Activated CD4-positive, alpha-beta T cell treated with anti-CD3 and anti-CD28 coated beads, Interleukin-2, amount 10 ng/mL, durations not matched to agents 7 days and 5 days (primary cell): ENCODE measurements around the gene ZNF560. TPM values are rescaled to one million over a fixed set of nuclear protein-coding genes. Genes with fewer than 3 reads are reported as not detected.

Experiments
- CTCF ChIA-PET: fragments of 350-600 bp; sonication (Branson Sonifier 250); formaldehyde crosslinking; loops from one replicate; lab custom pipeline; 2021; ENCODE audit warnings: antibody characterized with exemption; lab: Charles Lee
- POLR2A ChIA-PET: fragments of 350-600 bp; sonication (Branson Sonifier 250); formaldehyde crosslinking; loops from one replicate; lab custom pipeline; 2021; ENCODE audit warnings: antibody characterized with exemption; lab: Charles Lee
- DNase-seq: peaks from one replicate; pipeline ENCODE4 v3.0.0-alpha.2; 2020
- H3K27ac Mint-ChIP-seq: one replicate; pipeline ENCODE4 v1.8.0; 2021; ENCODE audit warnings: mild to moderate bottlenecking, moderate library complexity, mixed read lengths
- H3K27me3 Mint-ChIP-seq: one replicate; pipeline ENCODE4 v1.8.0; 2021; ENCODE audit warnings: mixed read lengths
- H3K36me3 Mint-ChIP-seq: one replicate; pipeline ENCODE4 v1.8.0; 2021; ENCODE audit warnings: low read depth, mixed read lengths
- H3K4me1 Mint-ChIP-seq: one replicate; pipeline ENCODE4 v1.8.0; 2021; ENCODE audit warnings: mixed read lengths
- H3K4me3 Mint-ChIP-seq: one replicate; pipeline ENCODE4 v1.8.0; 2021; ENCODE audit warnings: mild to moderate bottlenecking, moderate library complexity, mixed read lengths
- H3K9me3 Mint-ChIP-seq: one replicate; pipeline ENCODE4 v1.8.0; 2021; ENCODE audit warnings: mixed read lengths
- total RNA-seq, 2 experiments: library from RNA; stranded (reverse); gene quantifications; one replicate each; pipeline ENCODE4 v1.2.3, GENCODE V29; 2021

Gene ZNF560
- total RNA-seq, 2 experiments from 2014 or later: 0.06 TPM; not detected in 1

DNA sequence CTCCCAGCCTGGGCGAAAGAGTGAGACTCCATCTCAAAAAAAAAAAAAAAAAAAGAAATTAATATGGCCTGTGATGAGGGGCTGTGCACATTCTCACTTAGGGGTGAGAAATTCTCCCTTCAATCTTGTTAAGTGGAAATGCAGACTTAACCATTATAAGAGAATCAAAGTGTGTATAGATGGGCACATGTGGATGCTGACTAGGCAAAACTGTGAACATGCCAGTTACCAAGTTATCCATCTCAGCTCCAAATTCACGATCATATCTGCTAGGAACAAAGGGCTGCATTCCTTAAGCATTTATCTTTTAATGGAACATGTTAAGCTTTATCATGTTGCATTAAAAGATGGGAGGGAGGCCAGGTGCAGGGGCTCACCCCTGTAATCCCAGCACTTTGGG, 4.3 kb downstream of the ZNF560 start:
- POLR2A ChIA-PET: no interaction called here
- Mint-ChIP-seq H3K27me3 (no peaks in the 10 kb centered on the region), H3K4me1 (peaks cover 8% of the 10 kb centered on the region), H3K27ac (no peak overlapping the region), H3K36me3 (peaks cover 10% of the 10 kb centered on the region), H3K9me3 (peaks cover 35% of the 10 kb centered on the region), H3K4me3 (no peak overlapping the region)
- CTCF ChIA-PET: interaction anchor here (0.6 kb wide), 1 partner anchor 68 kb away, joined by 4 read pairs; no protein-coding TSS in a partner anchor
- DNase-seq: no peak

DNA sequence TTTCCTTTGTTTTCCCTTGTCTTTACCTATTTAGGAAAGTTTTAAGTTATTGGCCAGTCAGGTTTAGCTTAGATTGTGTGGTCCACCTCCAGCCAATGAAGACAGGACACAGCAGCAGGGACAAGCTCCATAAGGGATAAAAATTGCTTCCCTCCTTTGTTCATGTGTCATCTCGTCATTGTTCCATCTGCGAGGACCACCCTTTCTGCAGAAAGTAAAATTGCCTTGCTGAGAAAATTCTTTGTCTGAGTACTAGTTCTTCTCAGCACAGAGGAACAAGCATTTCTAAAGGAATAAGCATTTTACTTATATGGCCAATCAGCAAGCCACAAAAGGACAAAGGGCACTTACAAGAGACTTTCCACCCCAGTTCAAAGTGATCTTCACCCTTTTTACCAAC, 11.4 kb downstream of the ZNF560 start:
- ChIA-PET CTCF (no interaction called here), POLR2A (no interaction called here)
- Mint-ChIP-seq H3K27me3 (no peaks in the 10 kb centered on the region), H3K4me3 (no peak overlapping the region), H3K4me1 (no peaks in the 10 kb centered on the region), H3K36me3 (peaks cover 3% of the 10 kb centered on the region), H3K9me3 (peaks cover 45% of the 10 kb centered on the region), H3K27ac (no peak overlapping the region)
- no peak for DNase-seq

DNA sequence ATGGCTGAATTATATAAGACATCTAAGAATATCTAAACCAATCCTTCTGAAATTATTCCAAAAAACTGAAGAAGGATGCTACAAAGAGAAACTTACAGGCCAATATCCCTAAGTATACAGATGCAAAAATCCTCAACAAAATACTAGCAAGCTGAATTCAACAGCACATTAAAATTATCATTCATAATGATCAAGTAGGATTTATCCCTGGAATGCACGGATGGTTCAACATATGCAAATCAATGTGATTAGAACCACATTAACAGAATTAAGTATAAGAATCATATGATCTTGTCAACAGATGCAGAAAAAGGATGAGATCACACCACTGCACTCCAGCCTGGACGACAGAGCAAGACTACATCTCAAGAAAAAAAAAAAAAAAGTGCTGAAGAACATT, 13.3 kb downstream of the ZNF560 start:
- Mint-ChIP-seq H3K4me1 (no peaks in the 10 kb centered on the region), H3K36me3 (peaks cover 3% of the 10 kb centered on the region), H3K4me3 (no peak overlapping the region), H3K27ac (no peak overlapping the region), H3K27me3 (no peaks in the 10 kb centered on the region), H3K9me3 (peaks cover 45% of the 10 kb centered on the region)
- ChIA-PET CTCF (no interaction called here), POLR2A (no interaction called here)
- DNase-seq: no peak

DNA sequence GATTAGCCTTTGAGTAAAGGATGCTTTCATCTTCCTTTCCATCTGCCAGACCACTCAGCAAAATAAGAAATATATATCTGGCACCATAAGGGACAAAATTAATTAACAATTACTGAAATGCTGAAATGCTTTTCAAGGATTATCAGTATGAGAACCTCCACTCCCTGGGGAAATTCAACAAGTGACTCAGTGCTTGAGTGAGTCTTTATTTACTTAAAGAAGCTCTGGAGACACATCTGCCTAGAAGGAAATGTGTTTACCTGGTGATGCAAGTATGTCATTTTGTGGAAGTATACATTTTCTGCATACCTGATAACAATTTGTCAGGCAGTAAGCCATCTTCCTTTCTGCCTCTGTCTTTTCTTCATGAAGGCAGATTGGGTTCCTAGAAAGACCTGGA, 23.4 kb downstream of the ZNF560 start:
- H3K27me3 Mint-ChIP-seq: no peaks in the 10 kb centered on the region
- ChIA-PET POLR2A (no interaction called here), CTCF (no interaction called here)
- no peaks in the 10 kb centered on the region for H3K36me3 Mint-ChIP-seq
- H3K4me1 Mint-ChIP-seq: no peaks in the 10 kb centered on the region
- no peak overlapping the region for H3K27ac Mint-ChIP-seq
- no peak overlapping the region for H3K4me3 Mint-ChIP-seq
- peaks cover 37% of the 10 kb centered on the region for H3K9me3 Mint-ChIP-seq
- DNase-seq: no peak

- H3K9me3 Mint-ChIP-seq: peaks cover 57% of the 10 kb centered on the region
- DNase-seq: no peak
- no peaks in the 10 kb centered on the region for H3K27me3 Mint-ChIP-seq
- CTCF ChIA-PET: no interaction called here
- H3K27ac Mint-ChIP-seq: no peak overlapping the region
- H3K36me3 Mint-ChIP-seq: no peaks in the 10 kb centered on the region
- no peak overlapping the region for H3K4me3 Mint-ChIP-seq
- POLR2A ChIA-PET: no interaction called here
- H3K4me1 Mint-ChIP-seq: no peaks in the 10 kb centered on the region
These were observed 31.3 kb downstream of the ZNF560 start for GRCh38 chr19:9467161-9467560.

- Mint-ChIP-seq H3K27me3 (no peaks in the 10 kb centered on the region), H3K4me1 (no peaks in the 10 kb centered on the region), H3K36me3 (peaks cover 3% of the 10 kb centered on the region), H3K9me3 (peaks cover 54% of the 10 kb centered on the region), H3K4me3 (no peak overlapping the region), H3K27ac (no peak overlapping the region)
- CTCF ChIA-PET: no interaction called here
- DNase-seq: no peak
- POLR2A ChIA-PET: no interaction called here
These were observed 36.5 kb downstream of the ZNF560 start for GRCh38 chr19:9461938-9462337.

GRCh38 chr19:9456018-9456689, 42.3 kb downstream of the ZNF560 start:
- DNase-seq: no peak
- Mint-ChIP-seq H3K4me1 (no peaks in the 10 kb centered on the region), H3K9me3 (peaks cover 68% of the 10 kb centered on the region), H3K27me3 (no peaks in the 10 kb centered on the region), H3K36me3 (no peaks in the 10 kb centered on the region), H3K4me3 (no peak overlapping the region), H3K27ac (no peak overlapping the region)
- CTCF ChIA-PET: interaction anchor here (1.3 kb wide), 1 partner anchor 10 kb away, joined by 3 read pairs; no protein-coding TSS in a partner anchor
- POLR2A ChIA-PET: no interaction called here

DNA sequence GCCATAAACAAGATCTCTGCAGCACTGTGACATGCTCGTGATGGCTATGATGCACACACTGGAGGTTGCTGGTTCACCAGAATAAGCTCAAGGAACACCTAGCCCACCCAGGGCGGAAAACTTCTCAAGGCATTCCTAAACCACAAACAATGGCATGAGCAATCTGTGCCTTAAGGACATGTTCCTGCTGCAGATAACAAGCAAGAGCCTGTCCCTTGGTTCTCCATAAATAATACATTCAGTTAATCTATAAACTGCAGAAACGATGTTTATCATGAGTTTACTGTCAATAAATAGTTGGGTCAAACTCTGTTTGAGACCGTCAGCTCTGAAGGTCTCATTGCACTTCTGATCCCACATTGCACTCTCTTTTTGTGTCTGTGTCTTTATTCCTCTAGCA, 44.5 kb downstream of the ZNF560 start:
- ChIA-PET POLR2A (no interaction called here), CTCF (no interaction called here)
- no peaks in the 10 kb centered on the region for H3K27me3 Mint-ChIP-seq

GRCh38 chr19:9445037-9445436, 53.4 kb downstream of the ZNF560 start:
- Mint-ChIP-seq H3K9me3 (peaks cover 47% of the 10 kb centered on the region), H3K27me3 (no peaks in the 10 kb centered on the region), H3K4me1 (no peaks in the 10 kb centered on the region), H3K4me3 (no peak overlapping the region), H3K27ac (no peak overlapping the region), H3K36me3 (peaks cover 16% of the 10 kb centered on the region)
- CTCF ChIA-PET: interaction anchor here (1.1 to 1.4 kb wide), 2 partner anchors 10 kb away, joined by 3 read pairs; partner anchors contain the start of gene ZNF266
- DNase-seq: no peak
- POLR2A ChIA-PET: no interaction called here

More for the DNA sequence above, 44.5 kb downstream of the ZNF560 start:
- Mint-ChIP-seq H3K4me3 (no peak overlapping the region), H3K27ac (no peak overlapping the region), H3K4me1 (no peaks in the 10 kb centered on the region), H3K36me3 (no peaks in the 10 kb centered on the region), H3K9me3 (peaks cover 67% of the 10 kb centered on the region)
- no peak for DNase-seq

GRCh38 chr19:9436358-9436757, 62.1 kb downstream of the ZNF560 start:
- CTCF ChIA-PET: interaction anchor here (0.6 to 0.9 kb wide), 2 partner anchors 126 to 184 kb away, joined by 3 to 4 read pairs; no protein-coding TSS in a partner anchor
- peak overlapping the region; percentile 98 for H3K27ac Mint-ChIP-seq
- H3K27me3 Mint-ChIP-seq: no peaks in the 10 kb centered on the region
- no peak for DNase-seq
- POLR2A ChIA-PET: interaction anchor here (1.2 kb wide), 1 partner anchor 8 kb away, joined by 3 read pairs; no protein-coding TSS in a partner anchor
- H3K9me3 Mint-ChIP-seq: peaks cover 15% of the 10 kb centered on the region
- H3K4me1 Mint-ChIP-seq: peaks cover 26% of the 10 kb centered on the region
- H3K4me3 Mint-ChIP-seq: peak overlapping the region; percentile 94
- H3K36me3 Mint-ChIP-seq: peaks cover 40% of the 10 kb centered on the region

- Mint-ChIP-seq H3K36me3 (peaks cover 47% of the 10 kb centered on the region), H3K9me3 (peaks cover 15% of the 10 kb centered on the region), H3K27ac (peak within 1 kb of the TSS; percentile 98), H3K4me1 (peaks cover 27% of the 10 kb centered on the region), H3K4me3 (peak within 1 kb of the TSS; percentile 94), H3K27me3 (no peaks in the 10 kb centered on the region)
- DNase-seq: peak; percentile 95
- ChIA-PET CTCF (interaction anchor here (0.6 to 1.4 kb wide), 8 partner anchors 9 to 346 kb away, joined by 3 to 4 read pairs (median 3); no protein-coding TSS in a partner anchor), POLR2A (interaction anchor here (1.2 kb wide), 1 partner anchor 8 kb away, joined by 3 read pairs; no protein-coding TSS in a partner anchor)
These were observed 62.8 kb downstream of the ZNF560 start, which contains the start of gene ZNF266 for GRCh38 chr19:9435279-9436268. ZNF266 (minus strand) TSS chr19:9435573; CDS start chr19:9420089, 15,484 bp downstream.

GRCh38 chr19:9431475-9431874, 66.9 kb downstream of the ZNF560 start:
- DNase-seq: peak; percentile 39
- peaks cover 73% of the 10 kb centered on the region for H3K36me3 Mint-ChIP-seq
- H3K4me3 Mint-ChIP-seq: no peak overlapping the region
- ChIA-PET CTCF (interaction anchor here (0.6 to 0.7 kb wide), 2 partner anchors 9 to 982 kb away, joined by 3 read pairs; no protein-coding TSS in a partner anchor), POLR2A (no interaction called here)
- peaks cover 20% of the 10 kb centered on the region for H3K9me3 Mint-ChIP-seq
- no peaks in the 10 kb centered on the region for H3K27me3 Mint-ChIP-seq
- no peak overlapping the region for H3K27ac Mint-ChIP-seq
- H3K4me1 Mint-ChIP-seq: peaks cover 24% of the 10 kb centered on the region
